ENCODE data around the gene POR. TPM values are rescaled to one million over a fixed set of nuclear protein-coding genes. Genes with fewer than 3 reads are reported as not detected.
A peak's percentile ranks its signal among the peaks of the same experiment; 100 is the strongest.
"Not testable (repeated sequence)": the region's sequence is repeated elsewhere in the genome, so short reads cannot be mapped to it uniquely, and the experiment has no call there.

Gene POR
- polyA plus RNA-seq, 1 donor: 67.7 TPM

DNA sequence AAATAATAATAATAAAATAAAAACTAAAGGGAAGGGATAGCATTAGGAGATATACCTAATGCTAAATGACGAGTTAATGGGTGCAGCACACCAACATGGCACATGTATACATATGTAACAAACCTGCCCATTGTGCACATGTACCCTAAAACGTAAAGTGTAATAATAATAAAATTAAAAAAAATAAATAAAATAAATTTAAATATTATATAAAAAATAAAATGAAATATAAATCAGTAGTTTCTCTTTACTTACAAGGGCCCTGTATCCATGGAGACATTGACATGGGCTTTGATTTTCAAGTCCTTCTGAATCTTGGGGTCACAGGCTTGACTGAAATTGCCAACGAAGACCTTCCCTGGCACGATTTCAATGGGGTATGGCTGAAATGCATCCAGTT, 90.0 kb downstream of the POR start:
- not testable (repeated sequence) for H3K27ac ChIP-seq (ENCODE audit: low read length); DNase-seq; H3K9me3 ChIP-seq (ENCODE audit: control insufficient read depth, low read depth, low read length); H3K4me3 ChIP-seq (ENCODE audit: low read length); H3K27me3 ChIP-seq (ENCODE audit: control insufficient read depth, insufficient read depth, low read length); H3K4me1 ChIP-seq (ENCODE audit: control insufficient read depth, insufficient read depth, low read length)
- WGBS (ENCODE audit: insufficient coverage, low lambda C conversion rate): 88% methylated on average over 2 of the region's 4 CpGs
- peaks cover 42% of the 10 kb centered on the region for H3K36me3 ChIP-seq (ENCODE audit: control insufficient read depth, insufficient read depth, low read length)

DNA sequence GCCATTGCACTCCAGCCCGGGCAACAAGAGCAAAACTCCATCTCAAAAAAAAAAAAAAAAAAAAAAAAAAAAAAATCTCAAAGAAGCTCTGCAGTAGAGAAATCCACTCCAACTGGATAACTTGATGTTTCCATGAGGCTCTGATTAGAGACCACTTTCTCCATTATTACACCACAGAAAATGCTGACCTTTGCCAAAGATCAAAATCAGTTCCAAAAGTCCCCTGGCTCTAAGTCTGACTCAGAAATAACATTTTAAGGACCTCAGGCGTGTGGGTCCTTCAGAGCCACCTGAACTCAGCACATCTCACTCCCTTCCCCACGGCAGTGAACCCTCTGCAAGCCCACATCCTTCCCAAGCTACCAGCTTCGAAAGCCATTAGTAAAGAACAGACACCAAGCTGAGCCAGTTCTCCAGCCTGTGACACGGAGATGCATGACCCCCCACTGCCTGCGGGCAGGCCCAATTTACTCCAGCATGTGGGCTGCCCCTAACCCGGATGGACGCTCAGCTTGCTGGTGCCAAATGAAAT, 93.3 kb downstream of the POR start:
- no CpG with 5 or more reads among the region's 8 CpGs for WGBS (ENCODE audit: insufficient coverage, low lambda C conversion rate)
- Histone ChIP-seq H3K4me3 (ENCODE audit: low read length) (no peak overlapping the region), H3K4me1 (ENCODE audit: control insufficient read depth, insufficient read depth, low read length) (no peaks in the 10 kb centered on the region), H3K27ac (ENCODE audit: low read length) (no peak overlapping the region), H3K9me3 (ENCODE audit: control insufficient read depth, low read depth, low read length) (no peaks in the 10 kb centered on the region), H3K36me3 (ENCODE audit: control insufficient read depth, insufficient read depth, low read length) (peaks cover 34% of the 10 kb centered on the region), H3K27me3 (ENCODE audit: control insufficient read depth, insufficient read depth, low read length) (no peaks in the 10 kb centered on the region)
- DNase-seq: no peak

DNA sequence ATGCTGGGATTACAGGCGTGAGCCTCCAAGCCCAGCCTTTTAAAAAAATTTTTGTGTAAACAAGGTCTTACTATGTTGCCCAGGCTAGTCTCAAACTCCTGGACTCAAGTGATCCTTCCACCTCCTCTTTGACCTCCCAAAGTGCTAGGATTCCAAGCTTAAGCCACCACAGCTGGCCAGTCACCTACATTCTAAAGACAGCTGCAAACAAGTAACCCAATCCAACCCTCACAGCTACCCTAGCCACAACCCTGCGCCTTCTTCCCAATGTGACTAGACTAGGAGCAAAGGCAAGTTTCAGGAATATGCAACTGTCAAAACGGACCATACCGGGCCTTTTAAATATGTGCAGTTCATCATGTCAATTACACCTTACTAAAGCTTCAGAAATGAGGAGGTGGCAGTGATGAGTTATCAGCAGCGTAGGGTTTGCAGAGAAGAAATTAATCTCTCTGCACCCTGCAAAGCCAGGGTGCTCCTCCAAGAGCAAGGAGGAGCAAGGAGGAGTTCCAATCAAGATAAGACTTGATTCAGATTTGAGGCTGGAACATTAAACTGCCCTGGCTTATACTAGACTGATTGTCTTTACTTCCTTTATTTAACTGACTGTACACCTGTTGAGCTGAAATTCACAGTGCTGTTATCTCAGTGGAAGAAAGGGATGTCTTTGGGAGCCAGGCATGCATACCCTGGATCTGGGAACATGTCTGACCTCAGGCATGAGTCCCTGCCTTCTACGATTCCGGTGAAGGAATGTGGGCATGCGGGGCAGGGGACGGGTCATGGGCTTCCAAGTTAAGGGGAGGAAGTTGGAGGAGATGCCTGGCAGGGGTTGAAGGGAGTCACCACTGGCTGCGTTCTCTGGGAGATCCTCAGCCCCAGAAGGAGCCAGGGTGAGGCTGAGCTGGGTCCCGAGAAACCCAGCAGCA, 95.0 kb downstream of the POR start:
- DNase-seq: no peak
- H3K27me3 ChIP-seq (ENCODE audit: control insufficient read depth, insufficient read depth, low read length): no peaks in the 10 kb centered on the region
- no peaks in the 10 kb centered on the region for H3K4me1 ChIP-seq (ENCODE audit: control insufficient read depth, insufficient read depth, low read length)
- no peaks in the 10 kb centered on the region for H3K9me3 ChIP-seq (ENCODE audit: control insufficient read depth, low read depth, low read length)
- 100% methylated on average over 1 of the region's 11 CpGs for WGBS (ENCODE audit: insufficient coverage, low lambda C conversion rate)
- H3K36me3 ChIP-seq (ENCODE audit: control insufficient read depth, insufficient read depth, low read length): peaks cover 27% of the 10 kb centered on the region
- no peak overlapping the region for H3K4me3 ChIP-seq (ENCODE audit: low read length)
- H3K27ac ChIP-seq (ENCODE audit: low read length): no peak overlapping the region

DNA sequence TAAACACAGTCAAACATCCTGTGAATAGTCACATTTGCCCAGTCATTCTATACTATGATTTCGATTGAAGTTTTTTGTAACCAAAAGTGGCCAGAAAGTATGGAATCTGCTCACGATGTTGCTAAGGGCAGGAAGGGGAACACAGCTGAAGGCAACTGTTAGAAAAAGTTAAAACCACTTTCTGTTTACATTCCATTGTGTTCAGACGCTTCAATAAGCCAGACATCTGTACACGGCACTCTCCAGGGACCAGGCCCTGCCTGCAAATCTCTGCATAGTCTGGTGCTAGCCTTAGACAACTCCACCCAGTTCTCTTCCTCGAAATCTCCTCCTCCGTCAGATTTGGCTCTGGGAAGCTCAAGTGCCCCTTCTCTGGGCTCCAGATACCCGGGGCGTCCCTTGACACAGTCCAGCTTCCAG, 96.5 kb downstream of the POR start:
- Histone ChIP-seq H3K27me3 (ENCODE audit: control insufficient read depth, insufficient read depth, low read length) (no peaks in the 10 kb centered on the region), H3K4me1 (ENCODE audit: control insufficient read depth, insufficient read depth, low read length) (no peaks in the 10 kb centered on the region), H3K27ac (ENCODE audit: low read length) (no peak overlapping the region), H3K4me3 (ENCODE audit: low read length) (no peak overlapping the region), H3K9me3 (ENCODE audit: control insufficient read depth, low read depth, low read length) (no peaks in the 10 kb centered on the region), H3K36me3 (ENCODE audit: control insufficient read depth, insufficient read depth, low read length) (peaks cover 17% of the 10 kb centered on the region)
- WGBS (ENCODE audit: insufficient coverage, low lambda C conversion rate): no CpG with 5 or more reads among the region's 8 CpGs
- DNase-seq: no peak

DNA sequence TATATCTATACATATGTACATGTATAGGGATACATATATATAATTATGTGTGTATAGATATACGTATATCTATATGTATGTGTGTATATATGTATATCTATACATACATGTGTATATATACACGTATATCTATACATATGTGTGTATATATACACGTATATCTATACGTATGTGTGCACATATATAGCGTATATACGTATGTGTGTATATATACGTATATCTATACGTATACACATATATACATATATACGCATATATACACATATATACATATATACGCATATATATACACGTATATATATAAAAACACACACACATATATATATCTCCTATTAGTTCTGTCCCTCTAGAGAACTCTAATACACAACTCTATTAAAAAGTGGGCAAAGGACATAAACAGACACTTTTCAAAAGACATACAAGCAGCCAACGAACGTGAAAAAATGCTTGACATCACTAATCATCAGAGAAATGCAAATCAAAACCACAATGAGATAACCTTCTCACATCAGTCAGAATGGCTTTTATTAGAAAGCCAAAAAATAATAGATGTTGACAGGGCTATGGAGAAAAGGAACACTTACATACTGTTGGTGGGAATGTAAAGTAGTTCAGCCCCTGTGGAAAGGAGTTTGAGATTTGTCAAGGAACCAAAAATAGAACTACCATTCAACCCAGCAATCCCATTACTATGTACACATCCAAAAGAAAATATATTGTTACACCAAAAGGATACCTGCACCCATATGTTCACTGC, 101.4 kb downstream of the POR start:
- Histone ChIP-seq H3K9me3 (ENCODE audit: control insufficient read depth, low read depth, low read length) (no peaks in the 10 kb centered on the region), H3K36me3 (ENCODE audit: control insufficient read depth, insufficient read depth, low read length) (peaks cover 41% of the 10 kb centered on the region), H3K27ac (ENCODE audit: low read length) (no peak overlapping the region), H3K4me1 (ENCODE audit: control insufficient read depth, insufficient read depth, low read length) (no peaks in the 10 kb centered on the region), H3K27me3 (ENCODE audit: control insufficient read depth, insufficient read depth, low read length) (no peaks in the 10 kb centered on the region), H3K4me3 (ENCODE audit: low read length) (no peak overlapping the region)
- no CpG with 5 or more reads among the region's 13 CpGs for WGBS (ENCODE audit: insufficient coverage, low lambda C conversion rate)
- DNase-seq: no peak

DNA sequence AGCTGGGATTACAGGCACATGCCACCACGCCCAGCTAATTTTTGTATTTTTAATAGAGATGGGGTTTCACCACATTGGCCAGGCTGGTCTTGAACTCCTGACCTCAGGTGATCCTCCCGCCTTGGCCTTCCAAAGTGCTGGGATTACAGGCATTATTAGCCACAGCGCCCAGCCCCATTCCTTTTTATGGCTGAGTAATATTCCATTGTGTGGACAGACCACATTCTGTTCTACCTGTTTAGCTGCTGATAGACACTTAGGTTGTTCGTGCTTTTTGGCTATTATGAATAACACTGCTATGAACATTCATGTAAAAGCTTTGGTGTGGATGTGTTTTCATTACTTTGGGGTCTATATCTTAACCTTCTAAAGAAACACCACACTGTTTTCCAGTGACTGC, 103.6 kb downstream of the POR start:
- no CpG with 5 or more reads among the region's 4 CpGs for WGBS (ENCODE audit: insufficient coverage, low lambda C conversion rate)
- not testable (repeated sequence) for H3K4me1 ChIP-seq (ENCODE audit: control insufficient read depth, insufficient read depth, low read length); H3K27ac ChIP-seq (ENCODE audit: low read length); H3K27me3 ChIP-seq (ENCODE audit: control insufficient read depth, insufficient read depth, low read length); H3K9me3 ChIP-seq (ENCODE audit: control insufficient read depth, low read depth, low read length); DNase-seq; H3K4me3 ChIP-seq (ENCODE audit: low read length)
- H3K36me3 ChIP-seq (ENCODE audit: control insufficient read depth, insufficient read depth, low read length): peaks cover 48% of the 10 kb centered on the region

DNA sequence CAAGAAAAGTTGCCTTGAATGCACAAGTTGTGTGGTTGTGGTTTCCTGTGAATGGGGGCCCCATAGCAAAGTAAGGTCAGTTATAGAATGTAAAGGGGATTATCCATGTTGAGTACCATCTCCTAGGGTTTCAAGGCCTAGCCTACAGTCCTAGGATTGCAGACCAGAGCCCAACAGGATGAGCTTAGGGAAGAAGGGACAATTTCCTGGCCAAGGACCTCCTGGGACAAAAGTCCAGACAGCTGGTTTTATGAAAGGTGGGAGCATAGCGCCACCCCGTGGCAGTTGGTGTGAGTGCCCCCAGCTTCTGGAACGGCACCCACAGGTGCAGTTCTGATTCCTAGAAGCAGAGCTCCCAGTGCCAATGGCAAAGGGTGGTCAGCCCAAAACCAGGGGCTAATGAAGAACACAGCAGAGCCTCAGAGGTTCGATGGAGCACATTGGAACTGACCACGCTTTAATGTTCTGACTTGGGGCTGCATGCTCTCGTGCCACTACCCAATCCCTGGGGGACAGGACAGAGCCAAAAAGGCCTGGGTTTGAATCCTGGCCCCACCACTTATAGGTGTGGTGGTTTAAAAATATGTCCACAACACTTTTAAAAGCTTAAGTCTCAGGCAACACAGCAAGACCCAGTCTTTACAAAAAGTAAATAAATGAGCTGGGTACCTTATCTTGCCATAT, 105.2 kb downstream of the POR start:
- no peaks in the 10 kb centered on the region for H3K4me1 ChIP-seq (ENCODE audit: control insufficient read depth, insufficient read depth, low read length)
- DNase-seq: peak; percentile 54 to 61
- H3K9me3 ChIP-seq (ENCODE audit: control insufficient read depth, low read depth, low read length): no peaks in the 10 kb centered on the region
- WGBS (ENCODE audit: insufficient coverage, low lambda C conversion rate): no CpG with 5 or more reads among the region's 6 CpGs
- H3K27me3 ChIP-seq (ENCODE audit: control insufficient read depth, insufficient read depth, low read length): no peaks in the 10 kb centered on the region
- no peak overlapping the region for H3K27ac ChIP-seq (ENCODE audit: low read length)
- H3K4me3 ChIP-seq (ENCODE audit: low read length): no peak overlapping the region
- peaks cover 52% of the 10 kb centered on the region for H3K36me3 ChIP-seq (ENCODE audit: control insufficient read depth, insufficient read depth, low read length)

DNA sequence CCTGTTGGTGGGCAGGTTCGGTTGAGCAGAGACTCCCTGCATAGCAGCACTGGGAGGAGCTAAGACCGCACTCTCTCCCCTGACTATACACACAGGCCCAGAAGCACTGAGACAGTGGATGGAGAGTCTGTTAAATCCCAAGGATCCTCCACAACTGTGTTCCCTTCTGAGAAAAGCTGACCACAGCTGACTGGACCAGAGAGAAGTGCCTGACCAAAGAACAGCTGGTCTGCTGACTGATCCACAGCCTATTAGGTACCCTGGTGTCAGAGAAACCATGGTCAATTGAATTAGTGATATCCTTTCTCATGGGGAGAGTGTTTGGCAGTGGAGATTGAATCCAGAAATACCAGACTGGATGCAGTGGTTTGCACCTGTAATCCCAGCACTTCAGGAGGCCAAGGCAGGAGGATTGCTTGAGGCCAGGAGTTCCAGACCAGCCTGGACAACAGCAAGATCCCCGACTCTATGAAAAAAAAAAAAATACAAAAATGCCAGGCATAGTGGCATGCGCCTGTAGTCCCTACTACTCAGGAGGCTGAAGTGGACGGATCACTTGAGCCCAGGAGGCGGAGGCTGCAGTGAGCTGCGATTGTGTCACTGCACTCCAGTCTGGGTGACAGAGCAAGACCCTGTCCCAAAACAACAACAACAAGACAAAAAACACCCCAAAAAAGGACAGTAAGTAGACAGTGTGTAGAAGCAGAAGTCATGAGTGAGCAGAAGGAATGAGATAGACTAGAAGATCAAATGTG, 107.2 kb downstream of the POR start:
- Histone ChIP-seq H3K4me3 (ENCODE audit: low read length) (no peak overlapping the region), H3K27me3 (ENCODE audit: control insufficient read depth, insufficient read depth, low read length) (no peaks in the 10 kb centered on the region), H3K36me3 (ENCODE audit: control insufficient read depth, insufficient read depth, low read length) (peaks cover 56% of the 10 kb centered on the region), H3K27ac (ENCODE audit: low read length) (no peak overlapping the region), H3K4me1 (ENCODE audit: control insufficient read depth, insufficient read depth, low read length) (no peaks in the 10 kb centered on the region), H3K9me3 (ENCODE audit: control insufficient read depth, low read depth, low read length) (no peaks in the 10 kb centered on the region)
- WGBS (ENCODE audit: insufficient coverage, low lambda C conversion rate): no CpG with 5 or more reads among the region's 7 CpGs
- DNase-seq: no peak

DNA sequence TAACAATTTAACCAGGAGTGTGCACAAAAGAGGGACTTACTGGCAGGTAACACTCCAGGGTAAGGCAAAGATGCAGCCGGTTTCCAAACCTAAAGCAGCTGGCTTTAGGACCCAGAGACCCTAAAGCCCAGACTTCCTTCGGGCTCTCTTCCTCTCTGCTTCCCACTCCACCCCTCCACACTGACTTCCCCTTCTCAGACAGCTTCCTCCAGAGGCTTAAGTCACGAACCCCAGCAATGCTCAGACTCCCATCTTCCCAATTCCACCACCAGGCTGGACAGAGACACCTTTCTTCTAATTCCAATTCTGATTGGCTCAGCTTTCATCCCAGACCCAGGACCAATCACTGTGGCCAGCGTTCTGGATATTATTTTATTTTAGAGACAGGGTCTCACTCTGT, 108.0 kb downstream of the POR start:
- DNase-seq: no peak
- H3K36me3 ChIP-seq (ENCODE audit: control insufficient read depth, insufficient read depth, low read length): peaks cover 56% of the 10 kb centered on the region
- H3K27ac ChIP-seq (ENCODE audit: low read length): no peak overlapping the region
- 24% methylated on average over 2 of the region's 4 CpGs for WGBS (ENCODE audit: insufficient coverage, low lambda C conversion rate)
- H3K4me3 ChIP-seq (ENCODE audit: low read length): no peak overlapping the region
- no peaks in the 10 kb centered on the region for H3K4me1 ChIP-seq (ENCODE audit: control insufficient read depth, insufficient read depth, low read length)
- no peaks in the 10 kb centered on the region for H3K9me3 ChIP-seq (ENCODE audit: control insufficient read depth, low read depth, low read length)
- H3K27me3 ChIP-seq (ENCODE audit: control insufficient read depth, insufficient read depth, low read length): no peaks in the 10 kb centered on the region
